Activated T-cell treated with anti-CD3 and anti-CD28 coated beads for 24 hours (primary cell): ENCODE results near the gene HAGH.

Experiments
- DNase-seq: peaks from one replicate; pipeline ENCODE4 v3.0.0-alpha.2; 2020; ENCODE audit warnings: low read depth

HAGH gene

GRCh38 chr16:1786242-1787055 lies 40.2 kb downstream of the HAGH start:
- no peak for DNase-seq

DNA sequence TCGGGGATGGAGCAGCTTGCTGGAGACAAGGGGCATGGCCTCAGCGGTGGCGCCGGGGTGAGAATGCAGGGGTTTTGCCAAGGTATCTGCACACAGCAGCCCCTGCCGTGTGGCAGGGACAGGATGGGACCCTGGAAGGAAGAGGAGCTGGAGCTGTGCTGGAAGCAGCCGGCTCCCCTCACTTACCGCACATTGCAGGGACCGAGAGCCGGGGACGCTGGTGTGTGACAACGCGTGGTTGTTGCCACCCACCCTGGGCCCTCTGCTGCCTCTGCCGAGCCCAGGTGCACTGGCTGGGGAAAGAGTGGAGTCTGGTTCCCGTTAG lies 40.8 kb downstream of the HAGH start:
- DNase-seq: no peak

GRCh38 chr16:1784977-1785845 lies 41.4 kb downstream of the HAGH start:
- DNase-seq: no peak

DNA sequence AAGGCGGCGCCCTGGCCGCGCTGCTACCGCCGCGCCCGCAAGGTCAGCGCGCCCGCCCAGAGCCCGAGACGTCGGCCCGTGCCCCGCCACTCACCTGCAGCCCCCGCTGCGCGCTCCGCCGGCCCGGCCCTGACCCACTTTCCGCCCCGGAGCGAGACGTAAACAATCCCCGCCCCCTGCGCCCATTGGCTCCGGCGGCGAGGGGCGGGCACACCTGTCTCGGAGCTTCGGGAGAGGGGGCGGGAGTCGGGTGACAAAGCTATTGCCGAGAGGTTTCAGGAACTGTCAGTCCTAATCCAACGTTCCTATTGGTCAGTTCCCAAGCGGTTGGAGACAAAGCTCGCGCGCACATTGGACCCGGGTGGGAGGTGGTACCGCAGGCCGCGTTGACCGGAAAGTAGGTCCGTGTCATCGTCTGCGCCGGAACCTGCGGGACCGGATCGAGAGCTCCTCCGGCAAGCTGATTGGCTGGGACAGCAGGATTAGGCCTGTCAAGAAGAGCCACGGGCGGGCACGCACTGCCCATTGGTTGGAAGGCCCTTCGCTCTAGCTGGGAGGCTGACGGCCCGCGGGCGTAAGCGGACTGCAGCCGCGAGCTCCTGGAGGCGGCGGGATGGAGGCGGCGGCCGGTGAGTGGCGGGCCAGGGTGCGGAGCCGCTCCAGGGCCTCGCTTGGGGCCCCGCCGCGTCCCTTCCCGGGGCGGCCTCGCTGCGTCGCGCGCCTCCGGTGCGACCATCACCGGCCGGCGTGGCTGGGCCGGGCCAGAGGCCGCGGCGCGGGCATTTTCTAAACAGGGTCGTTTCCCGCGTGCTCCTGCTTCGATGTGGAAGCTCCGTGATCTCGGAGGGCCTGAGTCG lies 44.0 kb downstream of the HAGH start, which contains the start of the genes NUBP2 and SPSB3:
NUBP2 (plus strand) TSS at position 553 of the 857 bp plus-strand sequence; CDS start at position 614, 61 bp downstream.
SPSB3 (minus strand) TSS at position 164 of the 857 bp plus-strand sequence. CDS start 1,088 bp downstream, outside the sequence.
- peak; percentile 98 for DNase-seq

DNA sequence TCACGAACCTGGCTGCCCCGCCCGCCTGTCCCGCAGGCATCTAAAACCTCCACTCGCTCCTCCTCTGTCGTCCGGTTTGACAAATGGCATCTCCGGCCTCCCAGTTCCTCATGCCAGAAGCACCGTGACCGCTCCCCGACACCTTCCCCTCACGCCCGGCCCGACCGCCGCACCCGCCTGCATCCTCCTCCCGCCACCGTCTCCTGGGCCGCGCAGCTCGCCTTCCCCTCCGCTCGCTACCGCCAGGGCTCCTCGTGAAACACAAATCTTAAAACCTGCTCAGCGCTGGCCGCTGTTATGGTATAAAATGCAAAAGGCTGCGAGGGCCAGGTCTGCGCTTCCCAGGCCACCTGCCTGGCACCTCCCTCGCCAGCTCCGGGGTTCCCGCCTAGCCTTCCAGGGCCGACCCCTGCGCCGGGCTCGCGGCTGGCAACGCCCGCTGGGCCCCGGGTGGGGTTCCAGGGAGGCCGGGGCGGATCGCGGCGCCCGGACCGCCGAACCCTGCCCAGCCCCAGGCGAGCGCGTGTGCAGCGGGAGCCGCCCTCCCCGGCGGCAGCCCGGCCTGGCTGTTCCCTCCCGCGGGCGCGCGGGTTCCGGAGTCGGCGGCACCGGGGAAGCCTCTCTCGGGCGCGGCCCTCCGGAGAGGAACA lies 44.7 kb downstream of the HAGH start:
- DNase-seq: no peak

DNA sequence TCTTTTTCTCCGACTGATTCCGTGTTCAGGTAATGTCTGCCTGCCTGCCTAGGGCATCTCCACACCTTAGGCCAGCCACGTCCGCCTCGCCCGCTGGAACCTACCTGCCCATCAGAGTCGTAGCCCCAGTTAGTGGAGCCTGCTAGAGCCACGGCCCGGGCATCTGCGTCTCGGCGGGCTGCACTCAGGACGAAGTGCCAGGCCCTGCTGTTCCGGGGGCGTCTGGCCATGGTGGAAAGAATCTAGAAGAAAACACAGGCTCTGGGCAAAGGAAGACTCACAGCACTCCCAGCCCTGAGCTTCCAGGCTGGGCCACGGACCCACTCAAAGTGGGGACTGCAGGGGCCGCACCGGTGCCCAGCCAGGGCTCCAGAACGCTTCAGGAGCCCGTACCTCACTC lies 45.4 kb downstream of the HAGH start:
- DNase-seq: no peak

GRCh38 chr16:1780677-1781072 lies 46.0 kb downstream of the HAGH start:
- no peak for DNase-seq

- no peak for DNase-seq
Measured at GRCh38 chr16:1779741-1780676, 46.6 kb downstream of the HAGH start.

DNA sequence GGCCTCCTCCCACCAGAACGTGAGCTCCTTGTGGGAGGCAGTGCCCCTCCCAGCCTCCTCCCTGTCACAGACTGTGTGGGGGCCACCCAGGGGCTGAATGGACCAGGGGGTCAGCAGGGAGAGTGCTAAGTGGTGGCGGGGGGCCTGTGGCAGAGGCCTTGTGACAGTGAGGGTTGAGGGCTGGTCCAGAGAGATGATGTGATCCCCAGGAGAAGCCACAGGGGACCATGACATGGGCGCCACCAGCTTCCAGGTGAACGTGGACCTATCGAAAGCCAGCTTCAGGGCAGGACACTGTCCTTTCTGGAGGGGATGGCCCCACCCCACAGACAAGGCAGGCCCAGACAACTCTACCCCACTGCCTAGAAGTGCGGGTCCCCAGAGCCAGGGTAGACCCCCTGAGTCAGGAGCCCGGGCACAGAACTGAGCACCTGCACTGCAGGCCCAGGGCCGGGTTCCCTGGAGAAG lies 47.4 kb downstream of the HAGH start:
- DNase-seq: no peak

DNA sequence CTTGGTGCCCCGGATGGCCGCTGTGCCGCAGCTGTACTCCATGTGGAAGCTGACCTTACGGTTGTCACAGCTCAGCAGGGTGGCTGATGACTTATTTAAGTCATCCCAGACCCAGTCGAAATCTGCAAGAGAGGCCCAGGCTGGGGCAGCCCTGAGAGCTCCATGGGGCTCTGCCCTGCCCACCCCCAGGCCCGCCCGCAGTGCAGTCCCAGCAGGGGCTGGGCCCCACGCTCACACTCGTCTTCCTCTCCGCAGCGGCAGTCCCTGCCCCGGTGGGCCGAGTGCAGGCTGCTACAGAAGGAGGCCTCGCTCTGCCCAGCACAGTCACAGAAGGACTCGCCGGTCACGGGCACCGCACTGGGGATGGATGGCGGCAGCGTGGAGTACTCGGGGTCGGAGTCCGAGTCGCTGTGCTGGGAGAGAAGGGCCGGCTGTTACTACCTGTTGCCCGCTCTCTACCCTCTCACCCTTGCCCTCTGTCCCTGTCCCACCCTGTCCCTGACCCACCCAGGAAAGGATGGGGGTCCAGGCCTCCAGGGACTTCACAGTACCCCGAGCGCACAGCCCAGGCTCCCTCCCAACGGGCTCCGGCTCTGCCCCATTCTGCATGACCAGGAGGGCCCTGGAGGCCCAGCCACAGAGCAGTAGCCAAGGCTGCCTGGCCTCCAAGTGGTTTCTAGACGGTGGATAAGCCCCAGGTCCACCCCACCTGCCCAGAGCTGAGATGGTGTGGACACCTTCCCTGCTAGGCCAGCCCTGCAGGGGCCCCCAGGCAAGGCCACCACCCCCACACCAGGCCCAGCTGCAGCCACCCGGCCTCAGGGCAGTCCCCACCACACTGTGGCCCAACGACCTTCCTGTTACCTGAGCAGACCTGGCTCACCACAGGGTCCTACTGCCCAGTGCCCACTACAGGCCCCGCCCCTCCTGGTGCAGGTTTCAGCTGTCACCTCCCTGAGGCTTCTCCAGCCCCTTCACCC lies 48.1 kb downstream of the HAGH start:
- DNase-seq: no peak

DNA sequence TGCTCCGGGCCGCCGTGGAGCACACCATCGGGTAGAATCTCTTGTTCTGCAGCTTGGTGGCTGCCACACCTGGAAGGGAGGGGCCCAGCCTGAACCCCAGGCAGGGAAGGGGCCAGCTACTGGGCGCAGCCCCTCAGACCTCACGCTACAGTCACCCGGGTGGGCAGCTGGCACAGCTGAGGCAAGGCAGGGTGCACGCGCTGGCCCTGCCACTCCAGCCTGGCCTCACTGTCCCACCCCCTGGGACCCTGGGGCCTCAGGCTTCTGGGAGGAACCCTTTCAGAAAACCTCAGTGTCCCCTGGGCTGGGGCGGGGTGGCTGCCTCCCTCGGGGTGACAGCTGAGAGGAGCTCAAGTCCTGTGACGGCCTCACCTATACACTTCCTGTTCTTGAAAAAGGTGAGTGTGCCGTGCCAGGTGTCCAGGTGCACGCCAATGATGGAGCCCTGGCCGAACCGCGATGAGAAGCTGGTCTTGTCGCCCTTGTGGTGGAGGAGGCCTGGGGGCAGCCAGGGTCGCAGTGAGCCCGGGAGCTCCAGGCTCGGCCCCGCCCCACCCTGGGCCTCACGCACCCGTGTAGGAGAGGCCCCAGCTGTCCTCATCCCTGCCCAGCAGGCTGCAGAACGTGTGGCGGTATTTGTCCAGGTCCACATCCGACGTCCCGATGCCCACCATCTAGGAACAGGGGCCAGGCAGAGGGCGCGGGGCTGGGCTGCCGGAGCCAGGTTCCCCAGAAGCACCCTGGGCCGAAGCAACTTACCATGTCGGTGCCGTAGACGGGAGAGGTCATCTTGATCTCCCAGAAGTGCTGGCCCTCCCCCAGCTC lies 49.0 kb downstream of the HAGH start:
- no peak for DNase-seq

- DNase-seq: no peak
Measured at GRCh38 chr16:1776991-1777374, 49.6 kb downstream of the HAGH start.

DNA sequence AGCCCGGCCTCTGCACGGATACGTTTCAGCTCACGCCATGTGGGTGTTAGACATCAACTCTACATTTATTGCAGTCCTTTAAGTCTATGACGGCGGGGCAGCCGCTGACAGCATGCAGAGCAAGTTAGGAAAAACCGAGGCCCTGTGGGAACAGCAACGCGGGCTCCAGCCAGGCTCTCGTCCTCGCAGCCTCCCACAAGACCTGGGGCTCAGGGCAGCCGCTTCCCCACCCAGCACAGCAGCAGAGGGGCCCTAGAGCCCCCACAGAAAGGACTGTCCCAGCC lies 50.0 kb downstream of the HAGH start:
- DNase-seq: no peak

- no peak for DNase-seq
Measured at GRCh38 chr16:1775846-1776671, 50.6 kb downstream of the HAGH start.

DNA sequence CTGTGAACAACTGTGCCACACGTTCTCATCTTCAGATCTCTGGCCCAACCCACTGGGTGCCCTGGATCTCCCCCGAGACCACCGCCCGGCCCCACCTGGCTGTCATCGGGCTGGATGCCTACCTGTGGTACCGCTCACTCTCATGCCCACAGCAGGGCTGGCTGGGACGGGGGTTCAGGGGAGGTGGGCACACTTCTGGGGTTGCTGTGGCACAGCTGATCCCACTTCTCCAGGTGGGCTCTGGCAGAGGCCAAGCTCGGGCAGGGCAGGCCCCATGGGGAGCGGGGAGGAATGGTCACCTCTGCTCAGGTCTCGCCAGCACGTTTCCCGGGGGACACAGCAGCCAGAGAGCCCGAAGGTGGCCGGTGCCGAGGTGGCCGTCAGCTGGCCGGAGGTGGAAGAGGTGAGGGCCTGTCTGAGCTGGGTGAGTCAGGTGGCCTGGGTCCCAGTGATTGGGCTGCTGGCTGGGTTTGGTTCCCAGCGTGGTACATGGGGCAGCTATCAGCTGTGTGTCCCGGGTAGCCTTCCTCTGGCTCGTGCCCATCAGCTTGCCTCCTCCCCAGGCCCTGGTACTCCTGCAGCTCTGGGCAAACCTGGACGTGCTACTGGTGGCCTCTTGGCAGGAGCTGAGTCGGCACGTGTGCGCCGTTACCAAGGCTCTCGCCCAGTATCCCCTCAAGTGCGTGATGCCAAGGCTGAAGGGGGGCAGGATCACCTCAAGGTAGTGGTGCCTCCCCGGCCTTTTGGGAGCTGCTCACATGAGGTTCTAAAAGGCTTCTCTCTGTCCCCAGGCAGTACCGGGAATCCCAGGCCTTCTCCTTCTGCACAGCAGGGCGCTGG lies 51.4 kb downstream of the HAGH start:
- no peak for DNase-seq

GRCh38 chr16:1774448-1774780 lies 52.2 kb downstream of the HAGH start:
- DNase-seq: no peak
